ENCODE data around the gene INPP5B. TPM values are rescaled to one million over a fixed set of nuclear protein-coding genes. Genes with fewer than 3 reads are reported as not detected.

The INPP5B gene
- total RNA-seq, 1 experiment from 2014 or later, result 26.8 TPM

DNA sequence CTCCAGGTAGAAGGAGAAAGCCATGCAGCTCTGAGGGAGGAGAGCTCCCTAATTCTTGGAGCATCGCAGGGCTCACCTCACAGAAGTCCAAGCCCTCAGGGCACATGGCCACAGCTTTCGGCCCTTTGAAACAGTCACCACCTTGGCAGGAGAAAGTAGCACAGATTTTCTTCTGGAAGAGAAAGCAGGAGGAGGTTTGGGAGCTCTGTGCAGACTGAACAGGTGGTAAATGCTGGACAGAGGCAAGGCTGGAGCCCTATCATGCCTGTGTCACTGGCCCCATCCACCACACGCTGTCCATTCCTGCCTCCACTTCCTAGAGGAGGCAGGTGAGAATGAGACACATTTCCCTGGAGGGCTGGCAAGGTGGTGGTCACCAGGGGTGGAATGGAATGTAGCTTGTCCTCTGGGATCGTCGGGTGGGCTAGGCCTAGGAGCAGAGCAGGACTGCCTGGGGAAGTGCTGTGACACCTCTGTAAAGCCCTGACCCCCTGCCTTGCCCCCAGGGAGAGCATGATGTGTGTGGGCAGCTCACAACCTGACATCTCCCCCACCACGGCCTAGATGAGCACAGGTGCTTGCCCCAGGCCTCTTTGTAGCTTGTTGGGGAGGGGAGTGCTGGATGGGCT, 2.8 kb upstream of the INPP5B start:
- Mint-ChIP-seq H3K9me3 (no peaks in the 10 kb centered on the region), H3K27ac (no peak overlapping the region), H3K4me1 (peaks cover 12% of the 10 kb centered on the region), H3K27me3 (ENCODE audit: low read depth) (no peaks in the 10 kb centered on the region), H3K4me3 (no peak overlapping the region), H3K36me3 (no peaks in the 10 kb centered on the region)
- ChIA-PET CTCF (interaction anchor here (0.6 to 3.1 kb wide), 6 partner anchors 14 to 478 kb away, joined by 3 to 15 read pairs (median 3); partner anchors contain the start of genes MTF1 and SF3A3), POLR2A (interaction anchor here (0.6 to 0.9 kb wide), 2 partner anchors 9 to 12 kb away, joined by 3 read pairs; no protein-coding TSS in a partner anchor)
- TF ChIP-seq MYBL2 (CRISPR knock-in tag; IDR thresholded peaks at IDR 0.05) (no peak), NR2C2 (CRISPR knock-in tag; IDR thresholded peaks at IDR 0.05) (no peak), FOXP1 (CRISPR knock-in tag; IDR thresholded peaks at IDR 0.05; ENCODE audit: borderline replicate concordance) (peak; percentile 62; the same call in 1 of the 2 replicates), ELF4 (CRISPR knock-in tag; IDR thresholded peaks at IDR 0.05; ENCODE audit: low read depth) (no peak), MXD4 (CRISPR knock-in tag; IDR thresholded peaks at IDR 0.05; ENCODE audit: borderline replicate concordance) (no peak)
- ATAC-seq, result no peak
- no peak for DNase-seq (ENCODE audit: low spot score)

DNA sequence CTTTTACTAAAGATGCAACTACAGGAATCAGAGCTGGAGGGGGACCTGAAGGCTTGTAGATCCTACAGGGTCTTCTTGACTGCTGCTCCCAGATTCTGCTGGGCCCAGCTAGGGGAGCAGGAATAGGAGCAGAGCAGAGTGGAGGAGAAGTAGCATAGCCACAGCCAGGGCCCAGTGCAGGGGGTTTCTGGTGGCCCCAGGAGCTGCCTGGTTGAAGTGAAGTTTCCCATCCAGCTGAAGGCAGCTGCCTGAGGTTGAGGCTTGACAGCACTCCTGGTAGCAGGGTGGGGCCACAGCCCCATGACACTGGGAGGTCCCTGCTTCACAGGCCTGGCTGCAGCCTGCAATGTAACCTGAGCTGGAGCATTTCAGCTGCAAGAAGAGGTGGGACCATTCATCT, 2.0 kb upstream of the INPP5B start:
- H3K9me3 Mint-ChIP-seq, result no peaks in the 10 kb centered on the region
- no peaks in the 10 kb centered on the region for H3K27me3 Mint-ChIP-seq (ENCODE audit: low read depth)
- POLR2A ChIA-PET, result interaction anchor here (0.9 kb wide), 1 partner anchor 10 kb away, joined by 3 read pairs; no protein-coding TSS in a partner anchor
- ATAC-seq, result no peak
- H3K36me3 Mint-ChIP-seq, result no peaks in the 10 kb centered on the region
- H3K27ac Mint-ChIP-seq, result no peak overlapping the region
- H3K4me3 Mint-ChIP-seq, result no peak overlapping the region
- TF ChIP-seq, protein P1, sequence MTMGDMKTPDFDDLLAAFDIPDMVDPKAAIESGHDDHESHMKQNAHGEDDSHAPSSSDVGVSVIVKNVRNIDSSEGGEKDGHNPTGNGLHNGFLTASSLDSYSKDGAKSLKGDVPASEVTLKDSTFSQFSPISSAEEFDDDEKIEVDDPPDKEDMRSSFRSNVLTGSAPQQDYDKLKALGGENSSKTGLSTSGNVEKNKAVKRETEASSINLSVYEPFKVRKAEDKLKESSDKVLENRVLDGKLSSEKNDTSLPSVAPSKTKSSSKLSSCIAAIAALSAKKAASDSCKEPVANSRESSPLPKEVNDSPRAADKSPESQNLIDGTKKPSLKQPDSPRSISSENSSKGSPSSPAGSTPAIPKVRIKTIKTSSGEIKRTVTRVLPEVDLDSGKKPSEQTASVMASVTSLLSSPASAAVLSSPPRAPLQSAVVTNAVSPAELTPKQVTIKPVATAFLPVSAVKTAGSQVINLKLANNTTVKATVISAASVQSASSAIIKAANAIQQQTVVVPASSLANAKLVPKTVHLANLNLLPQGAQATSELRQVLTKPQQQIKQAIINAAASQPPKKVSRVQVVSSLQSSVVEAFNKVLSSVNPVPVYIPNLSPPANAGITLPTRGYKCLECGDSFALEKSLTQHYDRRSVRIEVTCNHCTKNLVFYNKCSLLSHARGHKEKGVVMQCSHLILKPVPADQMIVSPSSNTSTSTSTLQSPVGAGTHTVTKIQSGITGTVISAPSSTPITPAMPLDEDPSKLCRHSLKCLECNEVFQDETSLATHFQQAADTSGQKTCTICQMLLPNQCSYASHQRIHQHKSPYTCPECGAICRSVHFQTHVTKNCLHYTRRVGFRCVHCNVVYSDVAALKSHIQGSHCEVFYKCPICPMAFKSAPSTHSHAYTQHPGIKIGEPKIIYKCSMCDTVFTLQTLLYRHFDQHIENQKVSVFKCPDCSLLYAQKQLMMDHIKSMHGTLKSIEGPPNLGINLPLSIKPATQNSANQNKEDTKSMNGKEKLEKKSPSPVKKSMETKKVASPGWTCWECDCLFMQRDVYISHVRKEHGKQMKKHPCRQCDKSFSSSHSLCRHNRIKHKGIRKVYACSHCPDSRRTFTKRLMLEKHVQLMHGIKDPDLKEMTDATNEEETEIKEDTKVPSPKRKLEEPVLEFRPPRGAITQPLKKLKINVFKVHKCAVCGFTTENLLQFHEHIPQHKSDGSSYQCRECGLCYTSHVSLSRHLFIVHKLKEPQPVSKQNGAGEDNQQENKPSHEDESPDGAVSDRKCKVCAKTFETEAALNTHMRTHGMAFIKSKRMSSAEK (CRISPR knock-in tag; IDR thresholded peaks at IDR 0.05; ENCODE audit: borderline replicate concordance), result no peak
- no peak for TF ChIP-seq TEAD4 (CRISPR knock-in tag; IDR thresholded peaks at IDR 0.05)
- no peak for TF ChIP-seq MXD4 (CRISPR knock-in tag; IDR thresholded peaks at IDR 0.05; ENCODE audit: borderline replicate concordance)
- no peak for TF ChIP-seq ZNF232 (CRISPR knock-in tag; IDR thresholded peaks at IDR 0.05)
- TF ChIP-seq, protein P2, sequence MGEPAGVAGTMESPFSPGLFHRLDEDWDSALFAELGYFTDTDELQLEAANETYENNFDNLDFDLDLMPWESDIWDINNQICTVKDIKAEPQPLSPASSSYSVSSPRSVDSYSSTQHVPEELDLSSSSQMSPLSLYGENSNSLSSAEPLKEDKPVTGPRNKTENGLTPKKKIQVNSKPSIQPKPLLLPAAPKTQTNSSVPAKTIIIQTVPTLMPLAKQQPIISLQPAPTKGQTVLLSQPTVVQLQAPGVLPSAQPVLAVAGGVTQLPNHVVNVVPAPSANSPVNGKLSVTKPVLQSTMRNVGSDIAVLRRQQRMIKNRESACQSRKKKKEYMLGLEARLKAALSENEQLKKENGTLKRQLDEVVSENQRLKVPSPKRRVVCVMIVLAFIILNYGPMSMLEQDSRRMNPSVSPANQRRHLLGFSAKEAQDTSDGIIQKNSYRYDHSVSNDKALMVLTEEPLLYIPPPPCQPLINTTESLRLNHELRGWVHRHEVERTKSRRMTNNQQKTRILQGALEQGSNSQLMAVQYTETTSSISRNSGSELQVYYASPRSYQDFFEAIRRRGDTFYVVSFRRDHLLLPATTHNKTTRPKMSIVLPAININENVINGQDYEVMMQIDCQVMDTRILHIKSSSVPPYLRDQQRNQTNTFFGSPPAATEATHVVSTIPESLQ (CRISPR knock-in tag; IDR thresholded peaks at IDR 0.05), result no peak
- CTCF ChIA-PET, result interaction anchor here (0.9 to 3.1 kb wide), 4 partner anchors 13 to 89 kb away, joined by 3 to 15 read pairs (median 8); partner anchors contain the start of genes MTF1 and SF3A3
- no peak for DNase-seq (ENCODE audit: low spot score)
- H3K4me1 Mint-ChIP-seq, result peaks cover 12% of the 10 kb centered on the region

DNA sequence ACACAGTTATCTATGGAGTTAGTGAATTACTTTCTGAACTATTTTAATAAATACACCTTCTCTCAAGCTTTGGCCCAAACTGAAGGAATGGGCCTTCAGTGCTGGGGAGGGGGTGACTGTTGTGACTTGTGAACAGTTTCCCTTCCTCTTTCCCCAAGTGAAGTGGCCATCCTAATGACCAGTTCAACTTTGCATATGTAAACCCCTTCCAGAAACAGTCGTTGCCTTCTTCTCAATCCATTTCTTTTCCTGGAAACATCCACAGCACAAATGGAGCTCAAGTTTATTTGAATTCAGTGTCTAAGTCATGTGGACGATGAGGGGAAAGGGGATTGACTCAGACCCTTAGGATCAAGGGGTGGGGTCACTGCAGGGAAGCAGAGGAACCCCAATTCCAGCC, 1.3 kb upstream of the INPP5B start:
- Mint-ChIP-seq H3K27me3 (ENCODE audit: low read depth) (no peaks in the 10 kb centered on the region), H3K4me3 (no peak overlapping the region), H3K27ac (peak overlapping the region; percentile 41; the same call in 1 of the 2 replicates), H3K4me1 (peaks cover 12% of the 10 kb centered on the region), H3K9me3 (no peaks in the 10 kb centered on the region), H3K36me3 (no peaks in the 10 kb centered on the region)
- ChIA-PET POLR2A (no interaction called here), CTCF (interaction anchor here (1.0 to 3.1 kb wide), 2 partner anchors 11 to 88 kb away, joined by 3 to 13 read pairs; partner anchors contain the start of gene MTF1)
- ATAC-seq, result no peak
- no peak for DNase-seq (ENCODE audit: low spot score)
- TF ChIP-seq, protein P3, sequence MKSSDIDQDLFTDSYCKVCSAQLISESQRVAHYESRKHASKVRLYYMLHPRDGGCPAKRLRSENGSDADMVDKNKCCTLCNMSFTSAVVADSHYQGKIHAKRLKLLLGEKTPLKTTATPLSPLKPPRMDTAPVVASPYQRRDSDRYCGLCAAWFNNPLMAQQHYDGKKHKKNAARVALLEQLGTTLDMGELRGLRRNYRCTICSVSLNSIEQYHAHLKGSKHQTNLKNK (CRISPR knock-in tag; IDR thresholded peaks at IDR 0.05), result no peak
- TF ChIP-seq, protein P4, sequence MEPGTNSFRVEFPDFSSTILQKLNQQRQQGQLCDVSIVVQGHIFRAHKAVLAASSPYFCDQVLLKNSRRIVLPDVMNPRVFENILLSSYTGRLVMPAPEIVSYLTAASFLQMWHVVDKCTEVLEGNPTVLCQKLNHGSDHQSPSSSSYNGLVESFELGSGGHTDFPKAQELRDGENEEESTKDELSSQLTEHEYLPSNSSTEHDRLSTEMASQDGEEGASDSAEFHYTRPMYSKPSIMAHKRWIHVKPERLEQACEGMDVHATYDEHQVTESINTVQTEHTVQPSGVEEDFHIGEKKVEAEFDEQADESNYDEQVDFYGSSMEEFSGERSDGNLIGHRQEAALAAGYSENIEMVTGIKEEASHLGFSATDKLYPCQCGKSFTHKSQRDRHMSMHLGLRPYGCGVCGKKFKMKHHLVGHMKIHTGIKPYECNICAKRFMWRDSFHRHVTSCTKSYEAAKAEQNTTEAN (CRISPR knock-in tag; IDR thresholded peaks at IDR 0.05), result no peak
- TF ChIP-seq, protein P5, sequence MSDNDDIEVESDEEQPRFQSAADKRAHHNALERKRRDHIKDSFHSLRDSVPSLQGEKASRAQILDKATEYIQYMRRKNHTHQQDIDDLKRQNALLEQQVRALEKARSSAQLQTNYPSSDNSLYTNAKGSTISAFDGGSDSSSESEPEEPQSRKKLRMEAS (CRISPR knock-in tag; IDR thresholded peaks at IDR 0.05), result no peak
- TF ChIP-seq SP1 (CRISPR knock-in tag; conservative IDR thresholded peaks at IDR 0.05), result no peak
- TF ChIP-seq, protein P6, sequence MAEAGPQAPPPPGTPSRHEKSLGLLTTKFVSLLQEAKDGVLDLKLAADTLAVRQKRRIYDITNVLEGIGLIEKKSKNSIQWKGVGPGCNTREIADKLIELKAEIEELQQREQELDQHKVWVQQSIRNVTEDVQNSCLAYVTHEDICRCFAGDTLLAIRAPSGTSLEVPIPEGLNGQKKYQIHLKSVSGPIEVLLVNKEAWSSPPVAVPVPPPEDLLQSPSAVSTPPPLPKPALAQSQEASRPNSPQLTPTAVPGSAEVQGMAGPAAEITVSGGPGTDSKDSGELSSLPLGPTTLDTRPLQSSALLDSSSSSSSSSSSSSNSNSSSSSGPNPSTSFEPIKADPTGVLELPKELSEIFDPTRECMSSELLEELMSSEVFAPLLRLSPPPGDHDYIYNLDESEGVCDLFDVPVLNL (CRISPR knock-in tag; IDR thresholded peaks at IDR 0.05; ENCODE audit: borderline replicate concordance, low read depth), result no peak
- no peak for TF ChIP-seq NFATC4 (CRISPR knock-in tag; IDR thresholded peaks at IDR 0.05)
- TF ChIP-seq ZNF317 (CRISPR knock-in tag; IDR thresholded peaks at IDR 0.05; ENCODE audit: borderline replicate concordance, low read depth), result no peak
- TF ChIP-seq EMX1 (CRISPR knock-in tag; IDR thresholded peaks at IDR 0.05), result no peak
- TF ChIP-seq SMAD3 (CRISPR knock-in tag; IDR thresholded peaks at IDR 0.05; ENCODE audit: borderline replicate concordance), result no peak
- TF ChIP-seq NR3C1 (CRISPR knock-in tag; conservative IDR thresholded peaks at IDR 0.05; ENCODE audit: low read depth), result no peak
- no peak for TF ChIP-seq ZBTB21 (CRISPR knock-in tag; IDR thresholded peaks at IDR 0.05; ENCODE audit: borderline replicate concordance)
